CD4-positive, alpha-beta T cell treated with Interleukin-15 for 1 hour (primary cell): Measurements from ENCODE around the gene ADRA1B.

ENCODE experiments used
- DNase-seq: peaks from one replicate; pipeline ENCODE4 v3.0.0-alpha.2; 2020

ADRA1B gene

DNA sequence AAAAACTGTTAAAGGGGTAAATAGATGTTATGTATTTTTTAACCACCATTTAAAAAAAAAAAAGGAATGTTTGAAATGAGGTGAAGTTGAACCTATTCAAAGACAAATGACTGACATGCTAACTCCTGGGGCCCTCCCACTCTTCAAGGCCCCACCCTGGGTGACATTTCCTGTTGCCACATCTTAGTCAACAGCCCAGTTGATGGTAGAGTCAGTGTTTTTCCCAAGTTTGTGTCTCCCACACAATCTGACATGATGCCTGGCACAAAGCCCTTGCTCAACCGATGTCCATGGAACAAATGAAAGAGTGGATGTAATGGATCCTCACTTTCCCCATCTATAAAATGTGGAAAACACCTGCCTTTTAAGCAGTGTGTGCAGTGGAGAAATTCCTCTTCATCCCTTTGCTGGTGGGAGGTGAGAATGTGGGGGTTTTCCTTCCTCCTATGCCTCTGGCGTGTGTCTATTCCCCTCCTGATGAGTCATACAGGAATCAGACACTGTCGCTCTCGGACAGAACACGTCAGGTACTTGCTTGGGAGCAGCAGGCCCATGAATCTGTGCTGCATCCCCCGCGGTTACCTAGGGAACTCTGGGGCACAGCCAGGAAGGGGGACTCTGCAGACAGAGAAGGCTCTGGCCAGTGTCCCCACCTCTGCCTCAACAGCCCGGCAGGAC, 13.7 kb upstream of the ADRA1B start:
- no peak for DNase-seq

DNA sequence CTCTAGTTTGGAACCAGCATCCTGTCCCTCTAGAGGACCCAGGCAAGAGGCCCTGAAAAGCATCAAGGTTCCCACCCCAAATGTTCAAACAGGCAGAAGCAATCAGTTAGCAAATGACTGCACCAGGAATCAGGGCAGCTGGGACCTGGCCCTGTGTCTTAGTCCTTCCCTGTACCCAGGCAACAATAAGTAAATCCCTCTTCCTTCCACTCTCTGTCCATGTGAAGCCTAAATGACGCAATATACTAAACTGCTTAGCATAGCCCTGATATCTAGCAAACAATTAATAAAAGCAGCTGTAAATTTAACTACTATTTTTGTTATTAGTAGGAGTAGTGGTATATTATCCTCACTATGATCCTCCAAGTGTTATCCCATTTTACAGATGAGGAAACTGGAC, 13.2 kb upstream of the ADRA1B start:
- no peak for DNase-seq

DNA sequence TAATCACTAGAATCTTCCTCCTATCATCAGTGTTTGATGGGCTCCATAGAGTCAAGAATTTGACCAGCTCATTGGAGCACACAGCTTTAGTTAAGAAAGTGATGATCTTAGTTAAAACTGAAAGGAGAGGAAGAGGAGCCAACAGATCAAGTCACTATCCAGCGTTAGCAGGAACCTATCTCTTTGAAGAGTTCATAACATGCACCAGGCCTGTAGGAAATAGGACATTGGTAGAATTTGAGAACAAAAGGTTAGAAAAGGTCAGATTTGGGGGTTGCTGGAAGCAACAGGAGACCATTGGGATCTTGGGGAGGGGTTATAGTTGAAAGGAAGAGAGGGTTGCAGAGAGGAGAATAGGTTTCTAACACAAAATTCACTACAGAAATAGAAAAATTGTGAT, 11.4 kb upstream of the ADRA1B start:
- no peak for DNase-seq

DNA sequence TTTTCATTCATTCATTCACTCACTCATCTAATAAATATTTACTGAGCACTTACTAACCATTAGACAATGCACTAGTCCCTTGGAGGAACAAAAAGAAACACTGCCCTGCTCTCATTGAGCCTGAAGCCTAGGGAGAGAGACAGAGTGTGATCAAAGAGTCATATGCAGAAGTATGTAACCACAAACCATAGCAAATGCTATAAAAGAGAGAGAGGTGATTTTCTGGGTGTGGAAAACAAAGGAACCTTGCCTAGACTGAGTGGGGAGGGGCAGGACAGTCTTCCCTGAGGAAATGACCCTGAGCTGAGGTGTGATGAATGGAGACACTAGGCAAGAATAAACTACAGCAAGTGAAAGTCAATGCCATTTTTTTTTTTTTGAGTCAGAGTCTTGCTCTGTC, 10.8 kb upstream of the ADRA1B start:
- no peak for DNase-seq

DNA sequence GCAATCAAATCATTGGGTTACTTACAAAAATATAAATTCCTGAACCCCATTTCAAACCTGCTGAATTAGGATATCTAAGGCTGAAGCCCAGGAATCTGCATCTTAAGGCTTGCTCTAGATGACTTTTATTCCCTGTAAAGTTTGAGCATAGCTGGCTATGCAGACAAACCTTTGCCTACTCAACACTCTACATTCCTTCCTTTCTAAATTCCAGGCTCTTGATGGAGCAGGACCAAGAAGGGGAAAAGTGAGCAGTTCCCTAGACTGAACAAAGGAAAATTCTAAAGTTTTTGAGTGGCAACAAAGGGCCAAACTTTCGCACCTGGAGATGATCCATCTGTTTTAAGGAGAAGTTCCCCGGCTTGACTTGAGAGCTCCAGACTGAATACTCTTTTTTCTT, 9.8 kb upstream of the ADRA1B start:
- DNase-seq: no peak

DNA sequence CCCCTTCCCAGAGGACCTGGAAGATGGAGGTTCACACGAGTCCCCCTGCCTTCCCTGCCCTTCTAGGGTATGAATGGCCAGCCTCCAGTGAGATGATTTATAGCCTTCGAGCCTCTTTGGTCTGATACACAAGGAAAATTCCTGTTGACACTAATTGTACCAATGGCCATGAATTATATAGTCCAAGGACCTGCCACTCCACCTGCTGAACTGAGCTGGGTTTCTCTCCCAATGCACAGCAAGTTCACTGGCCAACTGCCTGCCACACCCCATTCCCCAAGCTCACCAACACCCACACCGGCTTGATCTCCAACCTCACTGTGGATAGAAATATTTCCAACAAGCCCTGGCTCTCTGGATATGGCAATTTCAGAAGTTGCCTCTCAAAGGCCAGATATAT, 9.3 kb upstream of the ADRA1B start:
- no peak for DNase-seq

DNA sequence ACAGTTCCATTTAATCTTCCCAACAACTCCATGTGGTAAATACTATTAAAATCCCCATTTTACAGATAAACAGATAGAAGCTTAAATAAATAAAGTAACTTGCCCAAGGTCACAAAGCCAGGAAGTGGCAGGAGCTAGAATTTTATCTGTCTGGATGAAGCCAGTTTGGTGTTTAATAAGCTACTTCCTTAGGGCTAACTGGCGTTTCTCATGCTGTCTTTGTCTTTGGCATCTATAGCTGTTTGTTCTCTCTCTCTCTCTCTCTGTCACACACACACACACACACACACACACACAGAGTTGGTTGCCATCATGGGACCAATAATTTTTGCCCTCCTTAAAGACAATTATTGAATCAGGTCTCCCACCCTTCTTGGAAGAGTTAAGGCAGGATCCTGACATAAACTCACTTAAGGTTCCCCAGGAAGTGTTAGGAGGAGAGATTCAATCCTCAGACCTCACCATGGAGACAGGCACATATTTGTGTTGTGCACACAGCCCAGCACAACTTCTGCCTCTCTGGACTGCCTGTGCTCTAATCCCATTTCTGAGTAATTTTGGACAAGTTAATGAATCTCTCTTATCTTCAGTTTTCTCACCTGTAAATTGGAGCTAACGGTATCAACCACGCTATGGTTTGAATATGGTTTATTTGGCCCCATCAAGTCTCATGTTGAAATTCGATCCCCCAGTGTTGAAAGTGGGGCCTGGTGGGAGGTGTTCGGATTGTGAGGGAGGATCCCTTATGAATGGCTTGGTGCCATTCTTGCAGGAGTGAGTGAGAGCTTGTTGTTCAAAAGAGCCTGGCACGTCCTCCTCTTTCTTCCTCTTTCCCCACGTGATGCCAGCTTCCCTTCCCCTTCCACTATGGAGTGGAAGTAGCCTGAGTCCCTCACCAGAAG, 8.3 kb upstream of the ADRA1B start:
- no peak for DNase-seq

DNA sequence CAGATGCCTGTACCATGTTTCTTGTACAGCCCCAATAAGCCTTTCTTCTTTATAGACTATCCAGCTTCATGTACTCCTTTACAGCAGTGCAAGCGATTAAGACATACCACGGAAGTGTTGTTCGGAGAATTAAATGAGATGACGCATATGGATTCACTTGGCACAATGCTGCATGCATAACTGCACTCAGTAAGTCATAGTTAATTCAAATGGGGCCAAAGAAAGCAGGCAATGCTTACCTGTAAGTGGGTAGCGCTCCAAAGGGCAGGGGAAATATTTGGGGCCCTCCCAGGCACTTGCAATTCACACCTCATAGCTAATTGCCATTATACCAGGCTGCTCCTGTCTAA, 7.7 kb upstream of the ADRA1B start:
- no peak for DNase-seq

DNA sequence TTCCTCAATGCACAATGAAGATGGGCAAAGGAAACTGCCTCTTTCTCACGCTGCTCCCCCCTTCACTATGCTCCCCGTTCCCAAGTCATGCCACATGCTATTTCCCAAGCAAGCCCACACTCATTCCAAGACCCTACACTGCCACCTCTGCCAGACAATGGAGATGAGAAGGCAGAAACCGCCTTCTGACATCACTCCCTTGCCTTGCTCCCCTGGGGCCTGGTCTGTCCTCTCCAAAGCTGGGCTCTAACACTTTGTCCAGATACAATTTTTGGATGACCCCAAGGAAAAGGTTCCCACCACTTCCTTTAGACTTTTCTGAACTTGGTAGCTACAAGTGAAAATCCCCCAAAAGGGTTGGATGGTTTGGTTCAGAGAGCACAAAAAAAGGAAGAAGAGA, 7.2 kb upstream of the ADRA1B start:
- DNase-seq: no peak

DNA sequence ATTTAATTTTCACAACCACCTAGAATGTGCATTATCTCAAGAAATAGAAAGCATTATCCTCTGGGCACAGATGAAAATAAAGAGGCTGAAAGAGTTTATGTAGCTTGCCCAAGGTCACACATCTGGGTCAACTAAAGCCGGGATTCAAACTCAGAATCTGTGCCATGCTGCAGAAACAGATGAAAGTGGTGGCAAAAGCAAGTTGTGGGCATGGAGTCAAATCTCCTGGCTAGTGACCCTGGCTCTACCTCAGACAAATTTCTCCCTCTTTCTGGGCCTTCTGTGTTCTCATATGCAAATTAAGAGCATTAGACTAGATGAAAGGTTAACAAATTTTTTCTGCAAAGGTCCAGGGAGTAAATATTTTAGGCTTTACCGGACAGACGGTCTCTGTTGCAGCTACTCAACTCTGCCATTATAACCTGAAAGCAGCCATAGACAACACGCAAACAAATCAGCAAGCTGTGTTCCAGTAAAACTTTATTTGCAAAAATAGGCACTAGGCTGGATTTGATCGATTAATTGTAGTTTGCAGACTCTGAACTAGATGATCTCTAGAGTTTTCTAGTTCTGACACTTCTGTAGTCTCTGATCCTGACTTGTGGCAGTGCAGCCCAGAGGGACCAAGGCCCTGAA, 6.0 kb upstream of the ADRA1B start:
- no peak for DNase-seq

DNA sequence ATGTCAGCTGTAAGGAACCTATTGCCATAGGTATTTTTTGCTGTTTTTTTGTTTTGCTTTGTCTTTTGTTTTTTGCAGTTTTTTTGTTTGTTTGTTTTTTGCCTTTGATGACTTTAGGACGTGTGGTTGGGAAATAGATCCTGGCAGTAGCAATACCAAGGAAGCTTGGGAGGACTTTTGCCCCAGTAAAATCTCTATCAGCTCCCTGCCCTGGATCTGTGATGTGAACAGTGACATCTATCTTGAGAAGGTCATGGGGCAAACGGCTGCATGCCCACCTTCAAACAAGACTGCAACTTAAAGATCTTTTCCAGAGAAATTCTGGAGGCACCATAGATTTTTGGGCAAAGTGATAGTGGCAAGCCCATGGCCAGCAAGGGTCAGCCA, 5.4 kb upstream of the ADRA1B start:
- DNase-seq: no peak

DNA sequence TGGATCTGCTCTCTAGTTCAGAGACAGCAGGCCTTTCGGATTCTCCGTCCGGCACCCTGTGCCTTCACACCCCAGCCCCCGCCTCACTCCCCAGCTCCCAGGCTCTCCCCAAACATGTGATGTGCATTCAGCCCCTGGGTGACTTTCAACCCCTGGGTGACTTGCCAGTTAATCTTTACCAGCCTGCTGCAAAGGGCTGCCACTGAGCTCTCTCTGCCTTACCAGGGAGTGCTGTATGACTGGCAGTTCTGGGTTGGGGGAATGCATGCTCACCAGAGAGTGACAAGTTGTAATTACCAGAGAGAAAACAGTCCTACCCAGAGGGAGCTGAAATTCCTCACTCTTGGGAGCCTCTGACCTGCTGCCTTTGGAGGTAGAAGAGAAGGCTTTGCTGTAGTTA, 4.9 kb upstream of the ADRA1B start:
- no peak for DNase-seq

DNA sequence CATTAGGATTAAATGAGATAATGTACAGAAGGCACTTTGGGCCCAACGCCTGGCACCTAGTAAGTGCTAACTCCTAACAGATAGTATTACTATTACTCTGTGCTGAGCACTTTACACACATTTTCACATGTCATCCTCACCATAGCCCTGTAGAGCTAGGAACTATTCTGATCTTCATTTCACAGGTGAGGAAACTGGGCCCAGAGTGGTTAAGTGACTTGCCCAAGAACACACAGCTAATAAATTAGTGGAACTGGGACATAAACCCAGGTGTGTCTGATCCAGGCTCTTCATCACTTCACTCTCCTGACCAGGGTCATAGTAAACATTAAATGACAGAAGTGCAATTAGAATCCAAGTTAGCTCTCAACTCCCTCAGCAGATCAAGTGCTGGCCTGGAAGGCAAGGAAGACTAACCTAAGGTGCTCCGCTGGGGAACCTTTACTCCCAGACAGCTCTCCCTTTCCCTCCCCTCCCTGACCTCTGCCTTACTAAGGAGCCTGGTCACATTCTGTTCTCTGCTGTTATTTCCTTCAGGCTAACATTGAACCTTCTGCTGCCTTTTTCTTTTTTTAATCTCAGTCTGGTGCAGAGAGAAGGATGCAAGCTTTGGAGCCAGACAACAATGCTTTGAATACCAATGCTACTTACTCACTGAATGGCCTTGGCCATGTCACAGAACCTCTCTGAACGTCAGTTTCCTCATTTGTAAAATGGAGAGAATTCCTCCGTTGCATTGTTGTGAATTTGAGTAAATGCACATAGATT, 4.1 kb upstream of the ADRA1B start:
- no peak for DNase-seq

DNA sequence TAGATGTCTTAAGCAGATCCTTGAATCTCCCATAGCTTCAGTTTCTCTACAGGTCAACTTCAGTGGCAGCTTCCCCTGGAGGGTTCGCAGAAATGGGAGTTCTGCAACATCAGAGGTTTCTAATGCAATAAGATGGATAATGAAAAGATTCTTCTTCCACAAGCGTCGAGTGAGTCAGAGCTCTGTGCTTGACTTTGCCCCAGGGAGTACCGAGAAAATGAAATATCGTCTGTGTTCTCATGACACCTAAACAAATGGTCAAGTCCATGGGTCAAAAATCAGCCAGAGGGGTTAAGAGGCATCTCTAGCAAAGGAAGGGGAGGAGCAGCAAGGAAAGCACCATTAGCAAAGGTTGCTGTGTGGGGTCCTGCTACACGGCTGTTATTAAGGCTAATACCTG, 3.2 kb upstream of the ADRA1B start:
- DNase-seq: no peak

DNA sequence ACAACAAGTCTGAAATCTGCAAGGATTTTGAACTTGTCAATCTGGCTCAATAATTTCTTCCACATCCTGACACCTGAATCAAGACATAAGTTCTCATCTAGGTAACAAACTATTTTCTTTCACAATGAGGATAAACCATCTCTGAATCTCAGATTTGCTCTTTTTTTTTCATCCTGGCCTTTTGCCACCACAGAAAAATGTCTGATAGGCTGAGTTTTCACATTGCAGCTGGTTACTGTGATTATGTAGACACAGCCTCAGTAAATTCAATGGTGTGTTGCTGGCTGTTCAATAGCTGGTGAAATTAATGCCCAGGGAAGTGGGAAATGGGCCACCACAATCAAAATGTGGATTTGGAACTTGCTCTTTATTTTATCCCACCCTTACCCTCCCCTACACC, 2.8 kb upstream of the ADRA1B start:
- DNase-seq: no peak

DNA sequence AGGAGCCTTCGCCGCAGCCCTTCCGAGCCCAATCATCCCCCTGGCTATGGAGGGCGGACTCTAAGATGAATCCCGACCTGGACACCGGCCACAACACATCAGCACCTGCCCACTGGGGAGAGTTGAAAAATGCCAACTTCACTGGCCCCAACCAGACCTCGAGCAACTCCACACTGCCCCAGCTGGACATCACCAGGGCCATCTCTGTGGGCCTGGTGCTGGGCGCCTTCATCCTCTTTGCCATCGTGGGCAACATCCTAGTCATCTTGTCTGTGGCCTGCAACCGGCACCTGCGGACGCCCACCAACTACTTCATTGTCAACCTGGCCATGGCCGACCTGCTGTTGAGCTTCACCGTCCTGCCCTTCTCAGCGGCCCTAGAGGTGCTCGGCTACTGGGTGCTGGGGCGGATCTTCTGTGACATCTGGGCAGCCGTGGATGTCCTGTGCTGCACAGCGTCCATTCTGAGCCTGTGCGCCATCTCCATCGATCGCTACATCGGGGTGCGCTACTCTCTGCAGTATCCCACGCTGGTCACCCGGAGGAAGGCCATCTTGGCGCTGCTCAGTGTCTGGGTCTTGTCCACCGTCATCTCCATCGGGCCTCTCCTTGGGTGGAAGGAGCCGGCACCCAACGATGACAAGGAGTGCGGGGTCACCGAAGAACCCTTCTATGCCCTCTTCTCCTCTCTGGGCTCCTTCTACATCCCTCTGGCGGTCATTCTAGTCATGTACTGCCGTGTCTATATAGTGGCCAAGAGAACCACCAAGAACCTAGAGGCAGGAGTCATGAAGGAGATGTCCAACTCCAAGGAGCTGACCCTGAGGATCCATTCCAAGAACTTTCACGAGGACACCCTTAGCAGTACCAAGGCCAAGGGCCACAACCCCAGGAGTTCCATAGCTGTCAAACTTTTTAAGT, 819 bp downstream of the ADRA1B start:
- DNase-seq: no peak

DNA sequence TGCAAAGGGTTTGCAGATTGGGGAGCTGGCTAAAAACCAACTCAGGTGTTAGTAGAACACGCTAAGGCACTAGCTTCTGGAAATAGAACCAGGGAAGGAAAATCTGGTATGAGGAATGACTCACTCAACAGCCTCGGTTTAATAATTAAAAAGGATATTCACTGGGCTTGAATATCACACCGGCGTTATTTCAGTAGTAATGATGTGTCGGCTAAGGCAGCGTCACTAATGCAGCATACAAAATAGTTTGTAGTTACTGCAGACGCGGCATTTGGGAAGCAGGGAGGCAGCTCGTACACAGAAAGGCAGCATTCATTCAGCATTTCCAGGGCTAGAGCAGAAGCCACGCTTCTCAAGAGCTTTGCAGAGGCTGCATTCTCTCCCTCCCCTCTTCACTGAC, 1.7 kb downstream of the ADRA1B start:
- no peak for DNase-seq

DNA sequence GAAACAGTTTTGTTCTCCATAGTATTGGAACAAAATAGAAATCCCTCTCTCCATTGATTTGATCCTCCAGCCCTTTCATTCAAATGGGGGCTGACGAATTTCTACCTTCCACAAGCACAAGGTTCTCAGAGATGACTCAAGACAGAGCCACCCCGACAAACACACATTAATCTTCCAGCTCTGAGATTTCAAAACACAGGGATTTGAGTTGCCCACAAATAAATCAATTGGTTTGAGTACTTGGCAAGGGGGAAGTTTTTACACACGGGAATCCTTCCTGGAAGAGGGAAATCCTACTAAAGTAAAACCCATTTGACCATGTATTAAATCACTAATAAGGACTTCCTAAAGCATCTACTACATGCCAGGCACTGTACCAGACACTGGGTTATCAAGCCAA, 5.4 kb downstream of the ADRA1B start:
- no peak for DNase-seq

DNA sequence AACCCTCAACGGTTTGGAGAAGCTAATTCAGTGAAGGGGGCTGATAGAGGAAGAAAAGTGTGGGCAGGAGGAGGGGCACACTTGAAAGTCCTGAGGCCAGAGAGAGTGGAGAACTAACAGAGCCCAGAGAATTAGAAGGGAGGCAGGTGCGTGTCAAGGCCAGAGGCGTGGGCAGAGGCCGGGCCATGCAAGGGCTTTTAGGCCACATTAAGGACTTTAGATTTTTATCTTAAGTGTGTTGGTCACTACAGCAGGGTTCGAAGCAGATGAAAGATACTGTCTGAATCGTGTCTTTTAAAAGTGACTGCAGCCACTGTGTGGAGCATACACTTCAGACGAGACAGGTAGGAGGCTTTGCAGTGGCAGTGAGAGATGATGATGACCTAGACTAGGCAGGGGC, 6.7 kb downstream of the ADRA1B start:
- DNase-seq: no peak

DNA sequence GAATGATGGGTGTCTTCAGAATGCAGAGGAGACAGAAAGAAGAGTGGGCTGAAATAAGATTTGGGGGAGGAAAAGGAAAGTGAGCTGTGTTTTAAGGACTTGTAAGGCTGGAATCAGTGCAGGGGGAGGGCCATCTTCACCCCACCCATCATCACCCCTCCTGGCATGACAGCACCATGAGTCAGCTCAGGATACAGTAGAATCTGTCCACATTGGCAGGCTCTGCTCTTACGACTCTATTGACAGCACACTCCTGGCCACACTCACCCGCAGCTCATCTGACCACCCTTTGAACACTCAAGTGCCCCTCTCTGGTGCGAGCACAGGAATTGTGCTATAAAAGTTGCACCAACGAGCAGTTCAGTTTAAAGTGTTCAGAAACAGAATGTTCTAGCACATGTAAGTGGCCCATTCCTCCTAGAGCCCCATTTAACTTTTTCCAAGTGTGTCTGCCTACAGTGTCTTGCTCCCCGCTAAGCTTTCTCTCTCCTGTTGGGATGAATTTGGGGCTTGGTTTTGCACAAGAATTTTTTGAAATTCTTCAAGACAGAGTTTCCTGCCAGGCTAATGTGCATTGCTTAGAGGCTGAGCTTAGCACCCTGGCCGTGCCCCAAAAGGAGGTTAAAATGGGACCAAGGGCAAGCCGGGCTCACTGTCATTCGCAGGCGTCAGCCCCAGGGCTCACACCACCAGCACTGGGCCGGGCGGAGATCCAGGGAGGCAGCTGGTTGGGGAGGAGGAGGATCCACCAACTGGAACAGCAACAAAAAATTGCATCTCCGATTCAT, 12.0 kb downstream of the ADRA1B start:
- no peak for DNase-seq

DNA sequence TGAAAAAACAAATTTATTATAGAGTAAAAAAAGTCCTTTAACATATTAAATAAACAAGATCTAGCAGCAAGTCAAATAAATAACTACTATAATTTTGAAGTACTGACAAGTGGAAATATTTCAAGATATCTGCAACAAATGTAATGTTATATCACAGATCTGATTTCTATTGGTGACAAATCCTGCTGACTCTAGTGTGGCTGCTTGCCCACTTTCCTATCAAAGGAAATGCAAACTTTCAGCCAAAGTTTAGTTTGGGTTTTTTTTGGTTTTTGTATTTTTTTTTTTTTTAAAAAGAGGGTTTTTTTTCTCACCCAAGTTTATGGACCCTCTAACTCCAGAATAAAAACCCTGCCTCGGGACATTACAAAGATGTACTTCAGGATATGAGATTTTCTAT, 12.9 kb downstream of the ADRA1B start:
- DNase-seq: no peak
